Panc1 (cell line): ENCODE data around the gene NRCAM. TPM values are rescaled to one million over a fixed set of nuclear protein-coding genes. Genes with fewer than 3 reads are reported as not detected.

ENCODE experiments used
- ATAC-seq: fragments of 200-7000 bp; cut with Tn5 transposase; 2 replicates; pipeline ENCODE4 v1.9.1; 2020; ENCODE audit warnings: mild to moderate bottlenecking, moderate library complexity
- BruUV-seq: library from RNA; stranded (reverse); fragments of 400-500 nt; replicated peaks from 2 replicates; lab custom pipeline; 2021; lab: Mats Ljungman, UMichigan
- CTCF ChIA-PET: fragments of 300-600 bp; sonication (Branson Sonifier 250); formaldehyde crosslinking; loops from one replicate; lab custom pipeline; 2022; ENCODE audit warnings: antibody characterized with exemption; lab: Charles Lee
- POLR2A ChIA-PET: fragments of 300-600 bp; sonication (Branson Sonifier 250); formaldehyde crosslinking; loops from one replicate; lab custom pipeline; 2022; ENCODE audit warnings: antibody characterized with exemption; lab: Charles Lee
- DNase-seq: peaks from one replicate; pipeline ENCODE4 v3.0.0-alpha.2; 2010; ENCODE audit warnings: low read depth, low spot score
- H3K27ac ChIP-seq: 2 replicates; pipeline ENCODE4 v1.5.1; 2011; ENCODE audit warnings: mild to moderate bottlenecking, low read length, inconsistent platforms
- H3K27me3 ChIP-seq: fragments of 200-500 bp; sonication (Bioruptor generic); 2 replicates; pipeline ENCODE4 v1.6.0; 2014; ENCODE audit warnings: low read length, inconsistent platforms; ENCODE audit not compliant: control insufficient read depth, insufficient read depth
- H3K36me3 ChIP-seq: fragments of 200-500 bp; sonication (Bioruptor generic); 2 replicates; pipeline ENCODE4 v1.5.1; 2014; ENCODE audit warnings: inconsistent platforms, mild to moderate bottlenecking, low read length, moderate library complexity; ENCODE audit not compliant: control insufficient read depth, insufficient read depth
- H3K4me1 ChIP-seq: 2 replicates; pipeline ENCODE4 v1.5.1; 2011; ENCODE audit warnings: inconsistent platforms, mild to moderate bottlenecking, low read length, moderate library complexity; ENCODE audit not compliant: control insufficient read depth, insufficient read depth
- H3K4me3 ChIP-seq, 2 experiments: 2 replicates each; pipeline ENCODE4 v1.5.1; 2011 to 2012; ENCODE audit warnings: low read depth in 2 of 2, low read length in 2 of 2, mild to moderate bottlenecking in 2 of 2, inconsistent platforms in 1 of 2, moderate library complexity in 1 of 2
- H3K9me3 ChIP-seq: fragments of 200-500 bp; sonication (Bioruptor generic); 2 replicates; pipeline ENCODE4 v1.5.1; 2014; ENCODE audit warnings: low read depth, mild to moderate bottlenecking, inconsistent platforms, low read length, moderate library complexity; ENCODE audit not compliant: control insufficient read depth, insufficient read depth
- POLR2AphosphoS5 ChIP-seq: IDR thresholded peaks from 2 replicates; pipeline ENCODE4 v1.6.1; 2012; ENCODE audit warnings: mild to moderate bottlenecking, low read depth, low read length, moderate library complexity
- SIN3A ChIP-seq: IDR thresholded peaks from 2 replicates; pipeline ENCODE4 v1.6.1; 2012; ENCODE audit warnings: low read depth, mild to moderate bottlenecking, low read length, moderate library complexity, borderline replicate concordance; ENCODE audit not compliant: insufficient read depth
- TCF7L2 ChIP-seq: IDR thresholded peaks from 2 replicates; pipeline ENCODE4 v1.6.1; 2011; ENCODE audit warnings: mild to moderate bottlenecking, low read depth, low read length, inconsistent platforms
- in situ Hi-C: cut with HindIII; loops from 2 replicates; pipeline ENCODE4 v1.10.0; 2016; ENCODE audit warnings: low sequenced_read_pairs, low pct_unique_long_range_greater_than_20kb
- intact Hi-C: fragments of 100-400 bp; cut with micrococcal nuclease; formaldehyde crosslinking; loops from one replicate; pipeline ENCODE4 v1.10.0; 2022; ENCODE audit not compliant: unreplicated experiment
- total RNA-seq: library from RNA; stranded (reverse); gene quantifications from one replicate; pipeline ENCODE4 v1.2.1, GENCODE V29; 2021; ENCODE audit not compliant: unreplicated experiment
- TF ChIP-seq, protein P1 (sequence below): fragments of 450-650 bp; IDR thresholded peaks from 2 replicates; pipeline ENCODE4 v1.5.1; 2017; ENCODE audit warnings: mild to moderate bottlenecking
- TF ChIP-seq, protein P2 (sequence below), 2 experiments: IDR thresholded peaks; 2 replicates each; pipeline ENCODE4 v1.6.1; 2011 to 2012; ENCODE audit warnings: low read depth in 2 of 2, control low read depth in 1 of 2, low read length in 1 of 2, mild to moderate bottlenecking in 1 of 2, moderate library complexity in 1 of 2; ENCODE audit not compliant: insufficient read depth in 1 of 2

NRCAM gene
- total RNA-seq, 1 experiment from 2014 or later = 0.21 TPM

DNA sequence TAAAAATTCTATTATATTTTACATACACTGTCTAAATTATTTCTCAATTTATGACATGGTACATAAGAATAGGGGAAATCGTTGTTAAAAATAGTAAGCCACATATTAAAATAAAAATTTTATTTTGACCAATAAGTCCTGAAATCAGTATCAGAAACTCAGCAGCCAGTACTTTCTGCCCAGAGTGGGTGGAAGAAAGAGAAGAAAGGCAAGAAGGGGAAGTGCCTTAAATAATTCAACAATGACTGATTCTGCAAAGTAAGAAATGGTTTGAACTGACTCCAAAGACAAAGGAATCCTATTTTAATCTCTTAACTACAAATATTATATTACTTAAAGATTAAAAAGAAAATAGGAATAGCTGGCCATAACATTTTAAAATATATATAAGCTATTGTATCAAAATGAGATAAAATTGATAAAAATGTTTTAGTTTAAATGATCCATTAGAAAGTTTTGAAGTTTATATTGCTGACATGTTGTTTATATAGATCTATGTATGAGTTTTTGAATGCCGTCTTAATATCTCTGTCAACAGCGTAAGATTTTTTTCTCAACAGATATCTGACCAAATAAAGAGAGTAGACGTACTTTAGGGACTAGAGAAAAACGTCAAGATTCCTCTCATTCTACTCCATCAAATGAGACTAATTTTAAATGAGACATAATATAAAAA lies 30.2 kb upstream of the NRCAM start:
- in situ Hi-C loops (no loop called here), intact Hi-C loops (no loop called here)
- H3K36me3 ChIP-seq = no peaks in the 10 kb centered on the region; the same call in 1 of the 2 replicates
- no peaks in the 10 kb centered on the region for H3K27me3 ChIP-seq
- H3K27ac ChIP-seq = no peak overlapping the region
- H3K4me1 ChIP-seq = no peaks in the 10 kb centered on the region
- POLR2A ChIA-PET = no interaction called here
- BruUV-seq = no TSS peak
- H3K4me3 ChIP-seq = no peak overlapping the region
- CTCF ChIA-PET = no interaction called here
- DNase-seq (no peak), ATAC-seq (no peak)
- TF ChIP-seq, protein P1, sequence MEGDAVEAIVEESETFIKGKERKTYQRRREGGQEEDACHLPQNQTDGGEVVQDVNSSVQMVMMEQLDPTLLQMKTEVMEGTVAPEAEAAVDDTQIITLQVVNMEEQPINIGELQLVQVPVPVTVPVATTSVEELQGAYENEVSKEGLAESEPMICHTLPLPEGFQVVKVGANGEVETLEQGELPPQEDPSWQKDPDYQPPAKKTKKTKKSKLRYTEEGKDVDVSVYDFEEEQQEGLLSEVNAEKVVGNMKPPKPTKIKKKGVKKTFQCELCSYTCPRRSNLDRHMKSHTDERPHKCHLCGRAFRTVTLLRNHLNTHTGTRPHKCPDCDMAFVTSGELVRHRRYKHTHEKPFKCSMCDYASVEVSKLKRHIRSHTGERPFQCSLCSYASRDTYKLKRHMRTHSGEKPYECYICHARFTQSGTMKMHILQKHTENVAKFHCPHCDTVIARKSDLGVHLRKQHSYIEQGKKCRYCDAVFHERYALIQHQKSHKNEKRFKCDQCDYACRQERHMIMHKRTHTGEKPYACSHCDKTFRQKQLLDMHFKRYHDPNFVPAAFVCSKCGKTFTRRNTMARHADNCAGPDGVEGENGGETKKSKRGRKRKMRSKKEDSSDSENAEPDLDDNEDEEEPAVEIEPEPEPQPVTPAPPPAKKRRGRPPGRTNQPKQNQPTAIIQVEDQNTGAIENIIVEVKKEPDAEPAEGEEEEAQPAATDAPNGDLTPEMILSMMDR = no peak
- no peak for TF ChIP-seq SIN3A
- TF ChIP-seq, protein P2, sequence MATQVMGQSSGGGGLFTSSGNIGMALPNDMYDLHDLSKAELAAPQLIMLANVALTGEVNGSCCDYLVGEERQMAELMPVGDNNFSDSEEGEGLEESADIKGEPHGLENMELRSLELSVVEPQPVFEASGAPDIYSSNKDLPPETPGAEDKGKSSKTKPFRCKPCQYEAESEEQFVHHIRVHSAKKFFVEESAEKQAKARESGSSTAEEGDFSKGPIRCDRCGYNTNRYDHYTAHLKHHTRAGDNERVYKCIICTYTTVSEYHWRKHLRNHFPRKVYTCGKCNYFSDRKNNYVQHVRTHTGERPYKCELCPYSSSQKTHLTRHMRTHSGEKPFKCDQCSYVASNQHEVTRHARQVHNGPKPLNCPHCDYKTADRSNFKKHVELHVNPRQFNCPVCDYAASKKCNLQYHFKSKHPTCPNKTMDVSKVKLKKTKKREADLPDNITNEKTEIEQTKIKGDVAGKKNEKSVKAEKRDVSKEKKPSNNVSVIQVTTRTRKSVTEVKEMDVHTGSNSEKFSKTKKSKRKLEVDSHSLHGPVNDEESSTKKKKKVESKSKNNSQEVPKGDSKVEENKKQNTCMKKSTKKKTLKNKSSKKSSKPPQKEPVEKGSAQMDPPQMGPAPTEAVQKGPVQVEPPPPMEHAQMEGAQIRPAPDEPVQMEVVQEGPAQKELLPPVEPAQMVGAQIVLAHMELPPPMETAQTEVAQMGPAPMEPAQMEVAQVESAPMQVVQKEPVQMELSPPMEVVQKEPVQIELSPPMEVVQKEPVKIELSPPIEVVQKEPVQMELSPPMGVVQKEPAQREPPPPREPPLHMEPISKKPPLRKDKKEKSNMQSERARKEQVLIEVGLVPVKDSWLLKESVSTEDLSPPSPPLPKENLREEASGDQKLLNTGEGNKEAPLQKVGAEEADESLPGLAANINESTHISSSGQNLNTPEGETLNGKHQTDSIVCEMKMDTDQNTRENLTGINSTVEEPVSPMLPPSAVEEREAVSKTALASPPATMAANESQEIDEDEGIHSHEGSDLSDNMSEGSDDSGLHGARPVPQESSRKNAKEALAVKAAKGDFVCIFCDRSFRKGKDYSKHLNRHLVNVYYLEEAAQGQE (IDR thresholded peaks at IDR 0.05; ENCODE audit: insufficient read depth in 1 of 2, low read depth in 2 of 2, low read length in 1 of 2) = no peak
- TF ChIP-seq POLR2AphosphoS5 = no peak
- TF ChIP-seq TCF7L2 = no peak
- H3K9me3 ChIP-seq = no peaks in the 10 kb centered on the region

DNA sequence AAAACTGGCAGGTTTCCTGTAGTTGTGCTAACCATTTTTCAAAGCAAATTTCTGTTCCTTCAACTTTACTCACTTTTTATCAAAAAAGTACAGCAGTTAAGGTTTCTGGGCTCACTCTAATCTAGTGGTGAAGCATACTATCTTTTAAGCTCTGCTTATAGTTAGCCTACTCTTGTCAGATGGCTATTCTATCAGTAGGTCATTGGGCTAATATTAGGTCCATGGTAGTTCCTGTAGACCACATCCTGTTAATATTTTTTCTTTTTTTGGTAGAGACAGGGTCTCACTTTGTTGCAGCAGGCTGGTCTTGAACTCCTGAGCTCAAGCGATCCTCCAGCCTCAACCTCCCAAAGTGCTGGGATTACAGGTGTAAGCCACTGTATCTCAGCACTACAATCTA lies 27.9 kb upstream of the NRCAM start:
- DNase-seq = no peak
- no peak overlapping the region for H3K4me3 ChIP-seq
- intact Hi-C loops = no loop called here
- no peaks in the 10 kb centered on the region; the same call in 1 of the 2 replicates for H3K36me3 ChIP-seq
- H3K4me1 ChIP-seq = no peaks in the 10 kb centered on the region
- no peak for ATAC-seq
- TF ChIP-seq TCF7L2 (no peak), POLR2AphosphoS5 (no peak), SIN3A (no peak)
- TF ChIP-seq, protein P2 (IDR thresholded peaks at IDR 0.05; ENCODE audit: insufficient read depth in 1 of 2, low read depth in 2 of 2, low read length in 1 of 2) = no peak
- TF ChIP-seq, protein P1 = no peak
- CTCF ChIA-PET = no interaction called here
- BruUV-seq = no TSS peak
- in situ Hi-C loops = no loop called here
- POLR2A ChIA-PET = no interaction called here
- H3K9me3 ChIP-seq = no peaks in the 10 kb centered on the region
- no peaks in the 10 kb centered on the region for H3K27me3 ChIP-seq
- H3K27ac ChIP-seq = no peak overlapping the region
